Stimulated activated CD8-positive, alpha-beta memory T cell treated with anti-CD3 and anti-CD28 coated beads, Interleukin-7, amount 100 ng/mL, for 4 hours (primary cell): ENCODE data around the gene BMP10.
"Not testable (repeated sequence)": the region's sequence is repeated elsewhere in the genome, so short reads cannot be mapped to it uniquely, and the experiment has no call there.

Source experiments
- DNase-seq, 2 donors: peaks; one replicate each; pipeline ENCODE4 v3.0.0-alpha.2; 2020; ENCODE audit warnings: low read depth in 2 of 2

BMP10 gene

GRCh38 chr2:68895981-68896380 is 24.8 kb upstream of the BMP10 start:
- DNase-seq = not testable (repeated sequence)

- DNase-seq = no peak
These were observed 18.3 kb upstream of the BMP10 start for GRCh38 chr2:68889500-68889899.

GRCh38 chr2:68889021-68889420 is 17.8 kb upstream of the BMP10 start:
- DNase-seq = no peak

GRCh38 chr2:68888038-68888704 is 17.0 kb upstream of the BMP10 start:
- no peak for DNase-seq

GRCh38 chr2:68885811-68886075 is 14.5 kb upstream of the BMP10 start:
- DNase-seq = no peak

- DNase-seq = no peak
These were observed 14.0 kb upstream of the BMP10 start for GRCh38 chr2:68885074-68885810.

- DNase-seq = no peak
These were observed 9.0 kb upstream of the BMP10 start for GRCh38 chr2:68880213-68880612.

- no peak for DNase-seq
These were observed 8.1 kb upstream of the BMP10 start for GRCh38 chr2:68879296-68879695.

GRCh38 chr2:68878753-68879152 is 7.6 kb upstream of the BMP10 start:
- DNase-seq = no peak

- DNase-seq = no peak
These were observed 7.0 kb upstream of the BMP10 start for GRCh38 chr2:68878071-68878711.

GRCh38 chr2:68877079-68877772 is 6.0 kb upstream of the BMP10 start:
- no peak for DNase-seq

- DNase-seq = no peak
These were observed 982 bp downstream of the BMP10 start for GRCh38 chr2:68870215-68870614.

- DNase-seq = no peak
These were observed 6.1 kb downstream of the BMP10 start for GRCh38 chr2:68865108-68865507.

- no peak for DNase-seq
These were observed 7.2 kb downstream of the BMP10 start for GRCh38 chr2:68863996-68864395.

- DNase-seq = no peak
These were observed 8.3 kb downstream of the BMP10 start for GRCh38 chr2:68862889-68863288.

GRCh38 chr2:68861330-68861729 is 9.9 kb downstream of the BMP10 start:
- no peak for DNase-seq

- DNase-seq = no peak
These were observed 11.1 kb downstream of the BMP10 start for GRCh38 chr2:68860111-68860510.

GRCh38 chr2:68857855-68858456 is 13.2 kb downstream of the BMP10 start:
- DNase-seq = no peak

- no peak for DNase-seq
These were observed 13.9 kb downstream of the BMP10 start for GRCh38 chr2:68857202-68857845.

GRCh38 chr2:68855550-68855949 is 15.6 kb downstream of the BMP10 start:
- DNase-seq = no peak

GRCh38 chr2:68854476-68854875 is 16.7 kb downstream of the BMP10 start:
- DNase-seq = no peak

- DNase-seq = no peak
These were observed 17.3 kb downstream of the BMP10 start for GRCh38 chr2:68853915-68854314.
